Measurements from ENCODE around the gene FOXS1.
"Not testable (repeated sequence)": the region's sequence is repeated elsewhere in the genome, so short reads cannot be mapped to it uniquely, and the experiment has no call there.

The FOXS1 gene

GRCh38 chr20:31838646-31839292 is 6.6 kb downstream of the FOXS1 start:
- DNase-seq: no peak

- DNase-seq: no peak
Measured at GRCh38 chr20:31837896-31838397, 7.5 kb downstream of the FOXS1 start.

GRCh38 chr20:31836853-31837608 is 8.4 kb downstream of the FOXS1 start:
- DNase-seq: no peak

GRCh38 chr20:31835977-31836852 is 9.2 kb downstream of the FOXS1 start:
- peak; percentile 50 for DNase-seq

GRCh38 chr20:31835554-31835953 is 9.8 kb downstream of the FOXS1 start:
- no peak for DNase-seq

GRCh38 chr20:31833931-31834521 is 11.4 kb downstream of the FOXS1 start:
- no peak for DNase-seq

- peak; percentile 91 for DNase-seq
Measured at GRCh38 chr20:31833130-31833930, 12.1 kb downstream of the FOXS1 start.

GRCh38 chr20:31831771-31832306 is 13.6 kb downstream of the FOXS1 start:
- DNase-seq: no peak

GRCh38 chr20:31831211-31831610 is 14.2 kb downstream of the FOXS1 start:
- no peak for DNase-seq

- DNase-seq: no peak
Measured at GRCh38 chr20:31830406-31830981, 14.9 kb downstream of the FOXS1 start.

- no peak for DNase-seq
Measured at GRCh38 chr20:31829731-31830130, 15.7 kb downstream of the FOXS1 start.

GRCh38 chr20:31828016-31828415 is 17.4 kb downstream of the FOXS1 start:
- not testable (repeated sequence) for DNase-seq

- DNase-seq: no peak
Measured at GRCh38 chr20:31827059-31827458, 18.3 kb downstream of the FOXS1 start.

GRCh38 chr20:31826074-31826473 is 19.3 kb downstream of the FOXS1 start:
- no peak for DNase-seq

- DNase-seq: no peak
Measured at GRCh38 chr20:31824554-31825313, 20.7 kb downstream of the FOXS1 start.

GRCh38 chr20:31824125-31824485 is 21.3 kb downstream of the FOXS1 start:
- DNase-seq: no peak

- no peak for DNase-seq
Measured at GRCh38 chr20:31823360-31824124, 21.9 kb downstream of the FOXS1 start.

GRCh38 chr20:31822421-31823330 is 22.7 kb downstream of the FOXS1 start:
- DNase-seq: peak; percentile 87

- DNase-seq: no peak
Measured at GRCh38 chr20:31821427-31821826, 24.0 kb downstream of the FOXS1 start.

Measured in stimulated activated CD8-positive, alpha-beta memory T cell treated with anti-CD3 and anti-CD28 coated beads, Interleukin-4, amount 100 ng/mL, for 48 hours (primary cell).